Measurements from ENCODE around the gene PTPRN2.

GRCh38 chr7:158324397-158325360 lies 262.9 kb downstream of the PTPRN2 start:
- TF ChIP-seq, protein P1, sequence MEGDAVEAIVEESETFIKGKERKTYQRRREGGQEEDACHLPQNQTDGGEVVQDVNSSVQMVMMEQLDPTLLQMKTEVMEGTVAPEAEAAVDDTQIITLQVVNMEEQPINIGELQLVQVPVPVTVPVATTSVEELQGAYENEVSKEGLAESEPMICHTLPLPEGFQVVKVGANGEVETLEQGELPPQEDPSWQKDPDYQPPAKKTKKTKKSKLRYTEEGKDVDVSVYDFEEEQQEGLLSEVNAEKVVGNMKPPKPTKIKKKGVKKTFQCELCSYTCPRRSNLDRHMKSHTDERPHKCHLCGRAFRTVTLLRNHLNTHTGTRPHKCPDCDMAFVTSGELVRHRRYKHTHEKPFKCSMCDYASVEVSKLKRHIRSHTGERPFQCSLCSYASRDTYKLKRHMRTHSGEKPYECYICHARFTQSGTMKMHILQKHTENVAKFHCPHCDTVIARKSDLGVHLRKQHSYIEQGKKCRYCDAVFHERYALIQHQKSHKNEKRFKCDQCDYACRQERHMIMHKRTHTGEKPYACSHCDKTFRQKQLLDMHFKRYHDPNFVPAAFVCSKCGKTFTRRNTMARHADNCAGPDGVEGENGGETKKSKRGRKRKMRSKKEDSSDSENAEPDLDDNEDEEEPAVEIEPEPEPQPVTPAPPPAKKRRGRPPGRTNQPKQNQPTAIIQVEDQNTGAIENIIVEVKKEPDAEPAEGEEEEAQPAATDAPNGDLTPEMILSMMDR (conservative IDR thresholded peaks at IDR 0.05; ENCODE audit: low read length) = no peak
- TF ChIP-seq EZH2phosphoT487 (IDR thresholded peaks at IDR 0.05; ENCODE audit: borderline replicate concordance, low read depth, low read length) = no peak

All from OCI-LY7 (cell line).